Muscle of back (tissue), 11 donors: Measurements from ENCODE around the gene ANKRD23. TPM values are rescaled to one million over a fixed set of nuclear protein-coding genes. Genes with fewer than 3 reads are reported as not detected.

ENCODE experiments used
- DNase-seq, 3 donors: peaks; one replicate each; pipeline versions ENCODE4 v3.0.0 to v3.0.0-alpha.2; 2013
- polyA plus RNA-seq, 10 donors: library from polyadenylated mRNA; unstranded; fragments of 120-200 nt; gene quantifications; one replicate each; pipeline ENCODE4 v1.2.1, GENCODE V29; 2013; ENCODE audit not compliant: insufficient read length in 10 of 10

Gene ANKRD23
- polyA plus RNA-seq, 10 donors, result 5.7 to 18.8 (median 9.0) TPM

- no peak for DNase-seq
These were observed 34.4 kb upstream of the ANKRD23 start for GRCh38 chr2:96878171-96878570.

- peak in 1 of 3 donors; percentile 68 for DNase-seq
These were observed 33.8 kb upstream of the ANKRD23 start for GRCh38 chr2:96877631-96878092.

GRCh38 chr2:96877042-96877451 is 33.2 kb upstream of the ANKRD23 start:
- no peak for DNase-seq

GRCh38 chr2:96876269-96877041 is 32.6 kb upstream of the ANKRD23 start:
- no peak for DNase-seq

GRCh38 chr2:96875498-96876268 is 31.9 kb upstream of the ANKRD23 start:
- DNase-seq, result no peak

- peak in 1 of 3 donors; percentile 12 for DNase-seq
These were observed 30.5 kb upstream of the ANKRD23 start for GRCh38 chr2:96874198-96874831.

- no peak for DNase-seq
These were observed 29.9 kb upstream of the ANKRD23 start for GRCh38 chr2:96873651-96874096.

GRCh38 chr2:96872591-96873349 is 28.9 kb upstream of the ANKRD23 start:
- DNase-seq, result no peak

- DNase-seq, result peak in 1 of 3 donors; percentile 66
These were observed 26.9 kb upstream of the ANKRD23 start for GRCh38 chr2:96870626-96871255.

GRCh38 chr2:96869822-96870625 is 26.2 kb upstream of the ANKRD23 start, which contains the start of gene SEMA4C:
Gene SEMA4C (minus strand): TSS chr2:96870080. CDS start chr2:96867886, 2,194 bp downstream.
- peak in 2 of 3 donors; percentile 77 to 82 for DNase-seq

- DNase-seq, result peak; percentile 84 to 94 (median 90)
These were observed 25.5 kb upstream of the ANKRD23 start for GRCh38 chr2:96869281-96869821.

GRCh38 chr2:96868555-96869280 is 24.9 kb upstream of the ANKRD23 start:
- DNase-seq, result peak; percentile 90 to 96 (median 90)

GRCh38 chr2:96867756-96868554 is 24.1 kb upstream of the ANKRD23 start:
- peak in 1 of 3 donors; percentile 56 for DNase-seq

- no peak for DNase-seq
These were observed 23.4 kb upstream of the ANKRD23 start for GRCh38 chr2:96866986-96867755.

GRCh38 chr2:96866586-96866985 is 22.8 kb upstream of the ANKRD23 start:
- DNase-seq, result peak in 1 of 3 donors; percentile 19

- peak in 1 of 3 donors; percentile 3 for DNase-seq
These were observed 22.3 kb upstream of the ANKRD23 start for GRCh38 chr2:96866149-96866548.

- DNase-seq, result no peak
These were observed 21.8 kb upstream of the ANKRD23 start for GRCh38 chr2:96865654-96866053.
